Tongue (tissue), 2 donors: Measurements from ENCODE around the gene OGT. TPM values are rescaled to one million over a fixed set of nuclear protein-coding genes. Genes with fewer than 3 reads are reported as not detected.
"Not testable (repeated sequence)": the region's sequence is repeated elsewhere in the genome, so short reads cannot be mapped to it uniquely, and the experiment has no call there.

Source experiments
- DNase-seq: peaks from one replicate; pipeline ENCODE4 v3.0.0-alpha.2; 2015
- total RNA-seq: library from RNA; depleted of rRNA; stranded (reverse); fragments of >200 nt; gene quantifications from one replicate; pipeline ENCODE4 v1.2.3, GENCODE V29; 2014

The OGT gene
- total RNA-seq, 1 donor from 2014 or later = 194 TPM

GRCh38 chrX:71540801-71541200, 7.9 kb downstream of the OGT start:
- no peak for DNase-seq

DNA sequence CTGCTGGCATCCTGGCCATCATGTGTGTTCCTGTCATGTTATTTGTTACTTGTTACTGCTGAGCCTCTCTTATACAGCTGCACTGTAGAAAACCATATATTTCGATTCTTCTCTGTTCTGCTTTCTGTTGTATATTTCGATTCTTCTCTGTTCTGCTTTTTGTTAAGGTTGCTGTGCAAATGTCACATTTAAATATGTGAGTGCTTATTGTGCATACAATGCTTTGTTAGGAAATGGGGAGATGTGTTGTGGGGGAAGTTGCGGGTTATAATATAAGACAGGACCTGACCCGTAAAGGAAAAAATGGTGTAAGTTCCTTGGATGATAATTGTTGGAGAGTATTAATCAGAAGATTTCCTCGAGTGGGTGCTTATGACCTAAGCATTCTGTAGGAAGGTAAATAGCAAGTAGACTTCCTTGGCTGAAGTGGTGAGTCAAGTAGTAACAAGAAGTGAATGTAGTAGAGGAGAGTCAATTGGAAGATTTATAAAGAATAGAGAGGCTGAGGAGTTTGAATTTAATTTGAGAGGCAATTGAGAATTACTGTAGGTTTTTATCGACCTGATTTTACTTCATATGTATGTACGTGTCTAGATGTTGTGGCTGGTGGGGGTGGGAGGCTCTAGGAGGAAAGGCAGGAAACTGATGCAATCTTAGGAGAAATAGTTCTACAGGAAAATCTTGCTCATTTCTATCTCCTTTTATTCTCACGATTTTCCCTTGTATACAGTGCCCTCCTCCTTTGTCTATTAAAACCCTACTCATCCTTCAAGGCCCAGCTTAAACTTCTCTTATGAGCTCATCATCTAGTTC, 8.5 kb downstream of the OGT start:
- no peak for DNase-seq

DNA sequence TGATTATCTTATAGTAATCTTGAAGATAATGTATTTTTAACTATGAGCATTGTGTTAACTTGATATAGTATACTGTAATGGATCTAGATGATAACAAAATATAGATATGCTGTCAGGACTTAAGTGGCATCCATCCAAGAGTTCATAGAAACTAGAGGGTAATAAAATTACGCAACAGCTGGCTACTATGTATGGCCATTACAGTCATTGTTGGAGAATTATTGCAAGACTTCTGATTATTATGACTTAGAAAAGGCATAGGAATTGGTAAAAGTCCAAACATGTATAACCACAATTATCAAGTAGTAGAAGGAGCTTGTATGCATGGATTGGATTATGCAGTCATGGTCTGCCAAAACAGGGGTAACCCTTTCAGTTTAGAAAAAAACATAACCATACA, 9.5 kb downstream of the OGT start:
- no peak for DNase-seq

DNA sequence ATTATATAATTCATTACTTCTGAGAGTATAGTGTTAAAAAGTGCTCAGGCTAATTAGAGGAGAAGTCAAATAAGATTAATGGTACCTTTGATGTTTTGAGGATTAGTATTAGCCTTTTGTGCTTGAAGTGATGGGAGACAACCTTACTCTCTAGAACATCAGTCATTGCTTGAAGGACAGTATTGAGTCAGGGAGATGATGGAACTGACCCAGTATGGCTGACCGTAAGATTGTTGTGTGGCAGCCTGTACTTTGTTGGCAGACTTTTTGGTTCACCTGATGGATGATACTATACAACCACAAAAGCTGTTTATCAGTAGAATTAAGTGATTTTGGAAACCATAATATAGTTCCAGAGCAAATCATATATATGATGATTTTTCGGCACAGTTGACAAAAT, 9.9 kb downstream of the OGT start:
- DNase-seq = no peak

- no peak for DNase-seq
These were observed 10.4 kb downstream of the OGT start for GRCh38 chrX:71543316-71543715.

DNA sequence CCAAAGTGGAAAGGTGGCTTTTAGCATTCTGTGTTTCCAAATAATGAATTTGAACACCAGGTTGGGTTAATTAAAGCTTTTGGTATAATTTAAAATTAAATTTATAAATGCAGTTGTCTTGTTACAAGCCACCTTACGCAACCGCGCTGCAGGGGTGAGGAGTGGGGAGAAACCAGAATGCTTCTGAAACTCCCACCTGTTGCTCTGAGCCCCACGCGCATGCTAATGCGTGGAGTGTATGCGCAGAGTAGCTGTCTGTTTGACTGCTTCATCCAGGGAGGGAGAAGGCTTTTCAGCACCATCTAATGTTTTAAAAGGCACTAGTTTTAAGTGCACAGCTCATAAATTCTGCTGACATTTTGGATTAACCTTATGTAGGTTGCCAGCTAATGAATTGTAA, 12.5 kb downstream of the OGT start:
- no peak for DNase-seq

- DNase-seq = no peak
These were observed 14.0 kb downstream of the OGT start for GRCh38 chrX:71546879-71547278.

- DNase-seq = no peak
These were observed 14.4 kb downstream of the OGT start for GRCh38 chrX:71547339-71547738.

GRCh38 chrX:71549986-71550385, 17.1 kb downstream of the OGT start:
- DNase-seq = no peak

DNA sequence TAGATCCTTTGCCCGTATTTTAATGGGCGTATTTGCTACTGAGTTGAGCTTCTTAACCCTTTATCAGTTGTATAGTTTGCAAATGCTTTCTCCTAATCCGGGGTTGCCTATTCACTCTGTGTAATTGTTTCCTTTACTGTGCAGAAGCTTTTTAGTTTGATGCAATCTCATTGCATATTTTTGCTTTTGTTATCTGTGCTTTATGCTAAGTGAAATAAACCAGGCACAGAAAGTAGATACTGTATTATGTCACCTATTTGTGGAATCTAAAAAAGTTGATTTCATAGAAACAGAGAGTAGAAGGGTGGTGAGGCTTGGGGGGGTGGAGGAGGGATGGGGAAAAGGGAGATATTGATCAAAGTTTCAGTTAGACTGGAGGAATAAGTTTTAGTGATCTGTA, 17.7 kb downstream of the OGT start:
- DNase-seq = no peak

GRCh38 chrX:71556036-71556435, 23.1 kb downstream of the OGT start:
- DNase-seq = no peak

- DNase-seq = no peak
These were observed 26.0 kb downstream of the OGT start for GRCh38 chrX:71558920-71559319.

DNA sequence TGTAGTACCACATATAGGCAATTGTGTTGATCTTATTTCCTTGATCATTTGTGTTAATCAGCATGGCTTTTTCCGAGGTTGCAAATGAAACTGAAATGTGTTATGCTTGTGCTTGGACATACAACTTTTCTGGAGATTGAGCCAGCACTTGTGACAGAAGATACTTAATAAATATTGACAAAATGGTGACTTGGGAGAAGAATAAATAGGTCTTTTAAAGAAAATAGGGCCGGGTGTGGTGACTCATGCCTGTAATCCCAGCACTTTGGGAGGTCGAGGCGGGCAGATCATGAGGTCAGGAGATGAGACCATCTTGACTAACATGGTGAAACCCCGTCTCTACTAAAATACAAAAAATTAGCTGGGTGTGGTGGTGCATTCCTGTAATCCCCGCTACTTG, 26.9 kb downstream of the OGT start:
- not testable (repeated sequence) for DNase-seq

GRCh38 chrX:71563921-71564320, 31.0 kb downstream of the OGT start:
- DNase-seq = no peak

- DNase-seq = peak; percentile 9
These were observed 32.7 kb downstream of the OGT start for GRCh38 chrX:71565474-71566041.

DNA sequence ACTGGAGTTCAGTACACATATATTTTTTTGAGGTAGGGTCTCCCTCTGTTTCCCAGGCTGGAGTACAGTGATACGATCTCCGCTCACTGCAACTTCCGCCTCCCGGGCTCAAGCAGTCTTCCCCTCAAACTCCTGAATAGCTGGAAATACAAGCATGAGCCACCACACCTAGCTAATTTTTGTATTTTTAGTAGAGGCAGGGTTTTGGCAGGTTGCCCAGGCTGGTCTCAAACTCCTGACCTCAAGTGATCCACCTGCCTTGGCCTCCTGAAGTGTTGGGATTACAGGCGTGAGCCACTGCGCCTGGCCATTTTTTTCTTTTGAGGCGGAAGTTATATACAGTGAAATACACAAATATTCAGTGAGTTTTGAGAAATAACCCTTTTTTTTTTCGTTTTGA, 38.5 kb downstream of the OGT start:
- peak; percentile 2 for DNase-seq

GRCh38 chrX:71573590-71573989, 40.7 kb downstream of the OGT start:
- DNase-seq = no peak

GRCh38 chrX:71577682-71578081, 44.8 kb downstream of the OGT start:
- no peak for DNase-seq

- no peak for DNase-seq
These were observed 45.6 kb downstream of the OGT start, which contains the start of gene GCNA for GRCh38 chrX:71578253-71579135. TSS of gene GCNA (plus strand) at chrX:71578437. CDS start at chrX:71580822, 2,385 bp downstream.

- DNase-seq = no peak
These were observed 46.5 kb downstream of the OGT start for GRCh38 chrX:71579136-71579989.

DNA sequence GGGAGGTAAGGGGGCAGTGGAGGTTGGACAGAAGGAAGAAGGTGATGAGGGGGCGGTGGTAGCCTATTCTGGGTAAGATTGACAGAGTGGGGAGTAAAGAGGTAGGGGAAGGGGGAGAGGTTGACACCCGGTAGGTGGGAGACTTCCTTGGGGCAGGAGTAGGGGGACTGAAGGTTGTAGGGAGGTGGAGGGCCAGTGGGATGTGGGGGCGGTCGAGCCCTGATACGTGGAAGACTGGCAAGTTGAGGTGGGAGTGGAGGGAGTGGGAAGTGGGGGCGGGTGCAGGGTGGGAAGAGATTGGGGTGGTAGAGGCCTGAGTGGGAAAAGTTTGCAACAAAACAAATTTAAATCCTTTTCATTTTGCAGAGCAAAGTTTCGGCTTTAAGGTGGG, 47.1 kb downstream of the OGT start:
- DNase-seq = no peak

GRCh38 chrX:71581210-71581609, 48.3 kb downstream of the OGT start:
- no peak for DNase-seq
